G401 (cell line): Measurements from ENCODE around the gene RDH12. TPM values are rescaled to one million over a fixed set of nuclear protein-coding genes. Genes with fewer than 3 reads are reported as not detected.

Source experiments
- DNase-seq: peaks from one replicate; pipeline ENCODE4 v3.0.0-alpha.2; 2015; ENCODE audit warnings: low spot score
- in situ Hi-C: cut with HindIII; loops from 2 replicates; pipeline ENCODE4 v1.10.0; 2016; ENCODE audit warnings: low sequenced_read_pairs, mixed read lengths
- total RNA-seq: library from RNA; depleted of rRNA; stranded (reverse); fragments of >200 nt; shearing (Covaris generic); gene quantifications from 2 replicates; pipeline ENCODE4 v1.2.3, GENCODE V29; 2014; rRNA removed

The RDH12 gene
- total RNA-seq, 1 experiment from 2014 or later: not detected

GRCh38 chr14:67782090-67782489, 80.4 kb downstream of the RDH12 start:
- in situ Hi-C loops: no loop called here
- no peak for DNase-seq

Other genes starting within 250 kb of the RDH12 start
- gene TMEM229B, start 213.2 kb upstream of the RDH12 start, total RNA-seq: 0.18 and 0.41 TPM in 2 replicates
- 4.8 and 8.6 TPM in 2 replicates for gene PLEKHH1, start 168.6 kb upstream of the RDH12 start, total RNA-seq
- gene PIGH, start 101.6 kb upstream of the RDH12 start, total RNA-seq: 41.4 and 51.4 TPM in 2 replicates
- gene ARG2, start 82.0 kb upstream of the RDH12 start, total RNA-seq: 82.0 and 91.5 TPM in 2 replicates
- 43.1 and 79.8 TPM in 2 replicates for gene VTI1B, start 27.3 kb upstream of the RDH12 start, total RNA-seq
- 71.6 and 97.4 TPM in 2 replicates for gene RDH11, start 6.1 kb upstream of the RDH12 start, total RNA-seq
- 58.9 and 93.4 TPM in 2 replicates for gene ZFYVE26, start 114.7 kb downstream of the RDH12 start, total RNA-seq
- 61.4 and 103 TPM in 2 replicates for gene RAD51B, start 117.9 kb downstream of the RDH12 start, total RNA-seq